HG03565 (cell line): ENCODE measurements around the gene RPL18.
"Not testable (repeated sequence)": the region's sequence is repeated elsewhere in the genome, so short reads cannot be mapped to it uniquely, and the experiment has no call there.

Source experiments
- ATAC-seq: cut with Tn5 transposase; IDR thresholded peaks from one replicate; pipeline ENCODE4 v1.9.1; 2021; ENCODE audit warnings: mild to moderate bottlenecking, moderate library complexity; ENCODE audit not compliant: unreplicated experiment

Gene RPL18

GRCh38 chr19:48588670-48589401, 30.1 kb downstream of the RPL18 start:
- ATAC-seq, result peak; percentile 49

- ATAC-seq, result no peak
Observed at GRCh38 chr19:48587387-48587786, 31.6 kb downstream of the RPL18 start.

- ATAC-seq, result no peak
Observed at GRCh38 chr19:48582168-48582567, 36.8 kb downstream of the RPL18 start.

- ATAC-seq, result no peak
Observed at GRCh38 chr19:48578891-48579290, 40.1 kb downstream of the RPL18 start.

- ATAC-seq, result not testable (repeated sequence)
Observed at GRCh38 chr19:48577908-48578307, 41.1 kb downstream of the RPL18 start.

- ATAC-seq, result no peak
Observed at GRCh38 chr19:48575931-48576622, 42.9 kb downstream of the RPL18 start.

- no peak for ATAC-seq
Observed at GRCh38 chr19:48573163-48573505, 45.8 kb downstream of the RPL18 start.

GRCh38 chr19:48571378-48572162, 47.4 kb downstream of the RPL18 start:
- no peak for ATAC-seq

GRCh38 chr19:48569814-48570213, 49.2 kb downstream of the RPL18 start:
- no peak for ATAC-seq

- no peak for ATAC-seq
Observed at GRCh38 chr19:48568345-48568886, 50.6 kb downstream of the RPL18 start.
